Suprapubic skin (tissue), 3 donors: ENCODE results near the gene HERC4.

Source experiments
- POLR2A ChIP-seq, 2 donors: fragments of 450-650 bp; IDR thresholded peaks; one replicate each; pipeline ENCODE4 v1.6.1; 2017; ENCODE audit warnings: antibody characterized with exemption in 2 of 2, mild to moderate bottlenecking in 2 of 2, moderate library complexity in 2 of 2
- TF ChIP-seq, protein P1 (sequence below), 2 donors: fragments of 200-600 bp in 1 of 2; fragments of 450-650 bp in 1 of 2; sonication (generic) in 1 of 2; IDR thresholded peaks; one replicate each; pipeline ENCODE4 v1.5.1; 2016 to 2019; ENCODE audit warnings: antibody characterized with exemption in 2 of 2, mild to moderate bottlenecking in 1 of 2, moderate library complexity in 1 of 2

DNA sequence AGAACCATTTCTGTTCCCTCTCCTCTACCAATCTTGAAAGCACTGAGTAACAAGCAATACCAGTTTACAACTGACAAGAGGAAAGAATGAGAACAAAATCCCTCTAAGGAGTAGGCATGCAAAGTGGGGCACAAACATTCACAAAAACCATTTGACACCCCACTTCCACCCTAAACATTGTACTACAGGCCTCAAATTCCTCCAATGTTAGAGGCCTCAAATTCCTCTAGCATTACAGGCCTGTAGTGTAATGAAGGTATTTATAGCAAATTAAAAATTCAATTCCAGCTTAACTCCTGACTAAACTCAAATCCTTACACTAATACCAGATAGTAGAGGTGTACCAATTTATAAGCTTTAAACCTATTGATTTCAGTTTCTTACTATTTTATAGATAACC lies 105.2 kb downstream of the HERC4 start:
- TF ChIP-seq, protein P1, sequence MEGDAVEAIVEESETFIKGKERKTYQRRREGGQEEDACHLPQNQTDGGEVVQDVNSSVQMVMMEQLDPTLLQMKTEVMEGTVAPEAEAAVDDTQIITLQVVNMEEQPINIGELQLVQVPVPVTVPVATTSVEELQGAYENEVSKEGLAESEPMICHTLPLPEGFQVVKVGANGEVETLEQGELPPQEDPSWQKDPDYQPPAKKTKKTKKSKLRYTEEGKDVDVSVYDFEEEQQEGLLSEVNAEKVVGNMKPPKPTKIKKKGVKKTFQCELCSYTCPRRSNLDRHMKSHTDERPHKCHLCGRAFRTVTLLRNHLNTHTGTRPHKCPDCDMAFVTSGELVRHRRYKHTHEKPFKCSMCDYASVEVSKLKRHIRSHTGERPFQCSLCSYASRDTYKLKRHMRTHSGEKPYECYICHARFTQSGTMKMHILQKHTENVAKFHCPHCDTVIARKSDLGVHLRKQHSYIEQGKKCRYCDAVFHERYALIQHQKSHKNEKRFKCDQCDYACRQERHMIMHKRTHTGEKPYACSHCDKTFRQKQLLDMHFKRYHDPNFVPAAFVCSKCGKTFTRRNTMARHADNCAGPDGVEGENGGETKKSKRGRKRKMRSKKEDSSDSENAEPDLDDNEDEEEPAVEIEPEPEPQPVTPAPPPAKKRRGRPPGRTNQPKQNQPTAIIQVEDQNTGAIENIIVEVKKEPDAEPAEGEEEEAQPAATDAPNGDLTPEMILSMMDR (IDR thresholded peaks at IDR 0.05): no peak
- TF ChIP-seq POLR2A (IDR thresholded peaks at IDR 0.05): no peak
